Parathyroid adenoma (tissue), 2 donors: ENCODE data around the gene SMS.

ENCODE experiments used
- H2AFZ ChIP-seq: fragments of 300-600 bp; sonication (generic); one replicate; pipeline ENCODE4 v1.7.0; 2017; ENCODE audit warnings: antibody characterized with exemption, mild to moderate bottlenecking
- H3K27ac ChIP-seq: fragments of 300-600 bp; sonication (generic); one replicate; pipeline ENCODE4 v1.7.0; 2017
- H3K27me3 ChIP-seq: fragments of 300-600 bp; sonication (generic); one replicate; pipeline ENCODE4 v1.7.0; 2017; ENCODE audit warnings: low read length; ENCODE audit not compliant: control insufficient read depth, insufficient read depth
- H3K36me3 ChIP-seq: fragments of 300-600 bp; sonication (generic); one replicate; pipeline ENCODE4 v1.7.0; 2017; ENCODE audit warnings: low read length; ENCODE audit not compliant: control insufficient read depth, insufficient read depth
- H3K4me1 ChIP-seq: fragments of 300-600 bp; sonication (generic); one replicate; pipeline ENCODE4 v1.7.0; 2017; ENCODE audit warnings: control low read depth
- H3K4me2 ChIP-seq: fragments of 300-600 bp; sonication (generic); one replicate; pipeline ENCODE4 v1.7.0; 2017; ENCODE audit warnings: low read length
- H3K4me3 ChIP-seq: fragments of 300-600 bp; sonication (generic); one replicate; pipeline ENCODE4 v1.7.0; 2017; ENCODE audit warnings: low read depth, low read length
- H3K79me2 ChIP-seq: fragments of 300-600 bp; sonication (generic); one replicate; pipeline ENCODE4 v1.7.0; 2017; ENCODE audit warnings: control low read depth
- H3K9ac ChIP-seq: fragments of 300-600 bp; sonication (generic); one replicate; pipeline ENCODE4 v1.7.0; 2017; ENCODE audit warnings: mild to moderate bottlenecking
- H3K9me3 ChIP-seq: fragments of 300-600 bp; sonication (generic); one replicate; pipeline ENCODE4 v1.7.0; 2017; ENCODE audit warnings: low read length; ENCODE audit not compliant: control insufficient read depth
- CTCF ChIP-seq: fragments of 300-600 bp; sonication (generic); IDR thresholded peaks from one replicate; pipeline ENCODE4 v1.7.0; 2017; ENCODE audit warnings: antibody characterized with exemption, mild to moderate bottlenecking
- donor health status: primary hyperparathyroidism.

The SMS gene

GRCh38 chrX:21963731-21964405 is 23.4 kb downstream of the SMS start:
- H3K27ac ChIP-seq: no peak overlapping the region
- no peaks in the 10 kb centered on the region for H3K79me2 ChIP-seq
- no peaks in the 10 kb centered on the region for H3K4me1 ChIP-seq
- no peak overlapping the region for H3K4me3 ChIP-seq
- no peak for TF ChIP-seq CTCF
- H3K36me3 ChIP-seq: no peaks in the 10 kb centered on the region
- no peak overlapping the region for H2AFZ ChIP-seq
- H3K9ac ChIP-seq: no peak overlapping the region
- no peak overlapping the region for H3K4me2 ChIP-seq
- no peaks in the 10 kb centered on the region for H3K9me3 ChIP-seq
- no peaks in the 10 kb centered on the region for H3K27me3 ChIP-seq

GRCh38 chrX:21966866-21967265 is 26.4 kb downstream of the SMS start:
- Histone ChIP-seq H3K36me3 (no peaks in the 10 kb centered on the region), H3K9me3 (no peaks in the 10 kb centered on the region), H3K4me2 (no peak overlapping the region), H3K4me3 (no peak overlapping the region), H3K4me1 (no peaks in the 10 kb centered on the region), H2AFZ (no peak overlapping the region), H3K27ac (no peak overlapping the region), H3K79me2 (no peaks in the 10 kb centered on the region), H3K27me3 (no peaks in the 10 kb centered on the region), H3K9ac (no peak overlapping the region)
- no peak for TF ChIP-seq CTCF

- Histone ChIP-seq H3K36me3 (no peaks in the 10 kb centered on the region), H3K9me3 (no peaks in the 10 kb centered on the region), H3K27ac (no peak overlapping the region), H3K4me2 (no peak overlapping the region), H3K4me3 (no peak overlapping the region), H3K27me3 (no peaks in the 10 kb centered on the region), H3K79me2 (no peaks in the 10 kb centered on the region), H3K4me1 (no peaks in the 10 kb centered on the region), H2AFZ (no peak overlapping the region), H3K9ac (no peak overlapping the region)
- TF ChIP-seq CTCF: no peak
Observed at GRCh38 chrX:21968333-21968732, 27.8 kb downstream of the SMS start.

GRCh38 chrX:21970326-21970725 is 29.8 kb downstream of the SMS start:
- Histone ChIP-seq H2AFZ (no peak overlapping the region), H3K9me3 (no peaks in the 10 kb centered on the region), H3K4me1 (no peaks in the 10 kb centered on the region), H3K4me2 (no peak overlapping the region), H3K9ac (no peak overlapping the region), H3K27me3 (no peaks in the 10 kb centered on the region), H3K27ac (no peak overlapping the region), H3K36me3 (no peaks in the 10 kb centered on the region), H3K79me2 (no peaks in the 10 kb centered on the region), H3K4me3 (no peak overlapping the region)
- TF ChIP-seq CTCF: no peak

- H3K4me2 ChIP-seq: no peak overlapping the region
- no peaks in the 10 kb centered on the region for H3K27me3 ChIP-seq
- H3K36me3 ChIP-seq: no peaks in the 10 kb centered on the region
- no peak overlapping the region for H3K4me3 ChIP-seq
- no peak overlapping the region for H3K27ac ChIP-seq
- no peak for TF ChIP-seq CTCF
- no peak overlapping the region for H3K9ac ChIP-seq
- no peaks in the 10 kb centered on the region for H3K9me3 ChIP-seq
- H3K79me2 ChIP-seq: no peaks in the 10 kb centered on the region
- no peak overlapping the region for H2AFZ ChIP-seq
- no peaks in the 10 kb centered on the region for H3K4me1 ChIP-seq
Observed at GRCh38 chrX:21972046-21972445, 31.5 kb downstream of the SMS start.
